Liver (tissue), 9 donors: ENCODE data around the gene PDE3B. TPM values are rescaled to one million over a fixed set of nuclear protein-coding genes. Genes with fewer than 3 reads are reported as not detected.
A peak's percentile ranks its signal among the peaks of the same experiment; 100 is the strongest.

Source experiments
- DNase-seq: peaks from one replicate; pipeline ENCODE4 v3.0.0-alpha.2; 2017; ENCODE audit warnings: low spot score
- H3K27ac ChIP-seq, 2 donors: one replicate each; pipeline ENCODE4 v1.7.0; 2013; ENCODE audit warnings: inconsistent platforms in 2 of 2, low read length in 2 of 2, control low read depth in 1 of 2, low read depth in 1 of 2, mild to moderate bottlenecking in 1 of 2
- H3K27me3 ChIP-seq, 4 donors: one replicate each; pipeline versions ENCODE4 v1.6.1 to v1.7.0; 2013; ENCODE audit warnings: low read length in 3 of 4, inconsistent platforms in 1 of 4, mild to moderate bottlenecking in 1 of 4, moderate library complexity in 1 of 4; ENCODE audit not compliant: control insufficient read depth in 4 of 4, insufficient read depth in 4 of 4
- H3K36me3 ChIP-seq, 4 donors: one replicate each; pipeline versions ENCODE4 v1.6.1 to v1.7.0; 2013; ENCODE audit warnings: low read length in 3 of 4, mild to moderate bottlenecking in 3 of 4, low read depth in 1 of 4, moderate library complexity in 1 of 4; ENCODE audit not compliant: control insufficient read depth in 4 of 4, insufficient read depth in 3 of 4
- H3K4me1 ChIP-seq, 4 donors: one replicate each; pipeline versions ENCODE4 v1.6.1 to v1.7.0; 2013; ENCODE audit warnings: low read length in 3 of 4, mild to moderate bottlenecking in 3 of 4, moderate library complexity in 1 of 4; ENCODE audit not compliant: control insufficient read depth in 4 of 4, insufficient read depth in 4 of 4
- H3K4me3 ChIP-seq, 3 donors: one replicate each; pipeline versions ENCODE4 v1.6.1 to v1.7.0; 2013; ENCODE audit warnings: low read length in 3 of 3, control low read depth in 1 of 3, low read depth in 1 of 3, mild to moderate bottlenecking in 1 of 3
- H3K9ac ChIP-seq, 2 donors: one replicate each; pipeline ENCODE4 v1.7.0; 2013; ENCODE audit warnings: low read length in 2 of 2, mild to moderate bottlenecking in 2 of 2, moderate library complexity in 2 of 2, control low read depth in 1 of 2, low read depth in 1 of 2
- H3K9me3 ChIP-seq, 4 donors: one replicate each; pipeline versions ENCODE4 v1.6.1 to v1.7.0; 2013; ENCODE audit warnings: low read length in 3 of 4; ENCODE audit not compliant: control insufficient read depth in 4 of 4
- EGR1 ChIP-seq, 2 donors: IDR thresholded peaks; 2 replicates each; pipeline ENCODE4 v1.6.1; 2016 to 2018; ENCODE audit warnings: antibody characterized with exemption in 2 of 2, low read depth in 2 of 2
- FOXA1 ChIP-seq: IDR thresholded peaks from 2 replicates; pipeline ENCODE4 v1.6.1; 2016; ENCODE audit warnings: antibody characterized with exemption
- GABPA ChIP-seq, 2 donors: IDR thresholded peaks in 1 of 2; conservative IDR thresholded peaks in 1 of 2; 2 replicates each; pipeline ENCODE4 v1.6.1; 2016; ENCODE audit warnings: antibody characterized with exemption in 2 of 2, mild to moderate bottlenecking in 1 of 2, moderate library complexity in 1 of 2
- HNF4A ChIP-seq, 2 donors: conservative IDR thresholded peaks; 2 replicates each; pipeline ENCODE4 v1.6.1; 2016; ENCODE audit warnings: antibody characterized with exemption in 2 of 2, mild to moderate bottlenecking in 2 of 2
- RAD21 ChIP-seq, 2 donors: IDR thresholded peaks; 2 replicates each; pipeline ENCODE4 v1.6.1; 2016; ENCODE audit warnings: antibody characterized with exemption in 2 of 2, mild to moderate bottlenecking in 2 of 2
- SP1 ChIP-seq: IDR thresholded peaks from 2 replicates; pipeline ENCODE4 v1.6.1; 2018; ENCODE audit warnings: antibody characterized with exemption, mild to moderate bottlenecking
- TAF1 ChIP-seq: conservative IDR thresholded peaks from 2 replicates; pipeline ENCODE4 v1.6.1; 2016; ENCODE audit warnings: antibody characterized with exemption, mild to moderate bottlenecking
- YY1 ChIP-seq: IDR thresholded peaks from 2 replicates; pipeline ENCODE4 v1.6.1; 2016; ENCODE audit warnings: antibody characterized with exemption, mild to moderate bottlenecking
- WGBS: extraction: QIAGEN DNeasy Blood & Tissue Kit; methylation state at CpG from one replicate; pipeline ENCODE4 v1.1.7; 2013; 5-methylcytosine and 5-hydroxymethylcytosine counted together
- polyA plus RNA-seq, 2 donors: library from polyadenylated mRNA; stranded (reverse) in 1 of 2; unstranded in 1 of 2; fragments of 200-250 nt in 1 of 2; fragments of >200 nt in 1 of 2; fragmentation: Nextera tagmentation in 1 of 2; extraction: Ambion mirVana in 1 of 2; gene quantifications; one replicate each; pipeline versions ENCODE4 v1.2.1 to v1.2.3, GENCODE V29; 2013 to 2015
- total RNA-seq, 2 donors: library from RNA; depleted of rRNA; stranded (reverse); fragments of >200 nt; gene quantifications; one replicate each; pipeline ENCODE4 v1.2.3, GENCODE V29; 2014
- TF ChIP-seq, protein P1 (sequence below): fragments of 150-350 bp; IDR thresholded peaks from 2 replicates; pipeline ENCODE4 v1.5.1; 2017; ENCODE audit warnings: improper control_type of control experiment, low read depth, low read length; ENCODE audit not compliant: missing input control
- TF ChIP-seq, protein P2 (sequence below): IDR thresholded peaks from 2 replicates; pipeline ENCODE4 v1.6.1; 2016; ENCODE audit warnings: antibody characterized with exemption
- TF ChIP-seq, protein P3 (sequence below): IDR thresholded peaks from 2 replicates; pipeline ENCODE4 v1.6.1; 2016; ENCODE audit warnings: antibody characterized with exemption, mild to moderate bottlenecking
- donor health status: healthy.
- donor health status: healthy.
- donor health status: healthy.
- donor health status: healthy.
- donor health status: healthy.

PDE3B gene
- total and polyA plus RNA-seq, 4 donors = 11.3 to 43.1 (median 21.7) TPM

DNA sequence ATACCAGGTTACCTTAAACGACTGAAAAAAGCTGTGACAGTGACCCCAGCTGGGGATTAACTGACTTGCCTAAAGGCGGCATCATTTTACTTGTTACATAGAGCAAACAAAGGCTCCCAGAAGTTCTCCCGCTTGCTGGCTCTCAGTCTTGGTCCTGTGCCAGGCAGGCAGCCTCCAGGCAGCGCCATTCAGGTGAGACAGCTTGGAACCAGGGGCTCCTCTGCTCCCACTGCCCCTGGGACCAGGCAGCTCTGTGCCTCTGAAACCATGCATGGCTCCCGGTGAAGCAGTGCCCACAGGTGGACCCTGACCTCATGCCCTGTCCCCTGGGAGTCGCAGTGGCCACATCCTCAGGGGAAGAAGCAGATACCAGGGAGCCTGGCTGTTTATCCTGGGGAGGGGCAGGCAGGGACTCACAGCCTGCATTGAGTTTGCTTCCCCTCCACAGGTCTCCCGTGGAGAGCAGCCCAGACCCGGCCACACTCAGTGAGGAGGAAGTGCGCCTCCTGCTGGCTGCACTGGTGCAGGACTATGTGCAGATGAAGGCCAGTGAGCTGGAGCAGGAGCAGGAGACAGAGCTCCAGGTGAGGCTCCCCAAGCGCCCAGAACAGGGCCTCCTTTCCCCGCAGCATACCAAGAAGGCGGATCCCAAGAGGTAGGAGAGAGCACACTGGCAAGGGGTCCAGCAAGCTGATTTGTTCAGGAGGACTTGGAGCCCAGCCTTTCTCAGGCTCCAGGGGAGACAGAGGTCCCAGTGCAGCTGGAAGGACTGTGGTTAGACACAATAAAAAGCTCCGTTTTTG is 264.0 kb downstream of the PDE3B start:
- DNase-seq = peak; percentile 86
- no peak overlapping the region for H3K27ac ChIP-seq
- 25% methylated on average over 13 of the region's 13 CpGs for WGBS
- no peak overlapping the region for H3K9ac ChIP-seq
- no peaks in the 10 kb centered on the region for H3K9me3 ChIP-seq
- no peaks in the 10 kb centered on the region for H3K36me3 ChIP-seq
- peak; percentile 27 to 35 for TF ChIP-seq HNF4A (conservative IDR thresholded peaks at IDR 0.05)
- TF ChIP-seq TAF1 = no peak
- TF ChIP-seq, protein P1, sequence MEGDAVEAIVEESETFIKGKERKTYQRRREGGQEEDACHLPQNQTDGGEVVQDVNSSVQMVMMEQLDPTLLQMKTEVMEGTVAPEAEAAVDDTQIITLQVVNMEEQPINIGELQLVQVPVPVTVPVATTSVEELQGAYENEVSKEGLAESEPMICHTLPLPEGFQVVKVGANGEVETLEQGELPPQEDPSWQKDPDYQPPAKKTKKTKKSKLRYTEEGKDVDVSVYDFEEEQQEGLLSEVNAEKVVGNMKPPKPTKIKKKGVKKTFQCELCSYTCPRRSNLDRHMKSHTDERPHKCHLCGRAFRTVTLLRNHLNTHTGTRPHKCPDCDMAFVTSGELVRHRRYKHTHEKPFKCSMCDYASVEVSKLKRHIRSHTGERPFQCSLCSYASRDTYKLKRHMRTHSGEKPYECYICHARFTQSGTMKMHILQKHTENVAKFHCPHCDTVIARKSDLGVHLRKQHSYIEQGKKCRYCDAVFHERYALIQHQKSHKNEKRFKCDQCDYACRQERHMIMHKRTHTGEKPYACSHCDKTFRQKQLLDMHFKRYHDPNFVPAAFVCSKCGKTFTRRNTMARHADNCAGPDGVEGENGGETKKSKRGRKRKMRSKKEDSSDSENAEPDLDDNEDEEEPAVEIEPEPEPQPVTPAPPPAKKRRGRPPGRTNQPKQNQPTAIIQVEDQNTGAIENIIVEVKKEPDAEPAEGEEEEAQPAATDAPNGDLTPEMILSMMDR = peak; percentile 66
- peak; percentile 65 to 80 for TF ChIP-seq RAD21 (IDR thresholded peaks at IDR 0.05)
- no peaks in the 10 kb centered on the region for H3K27me3 ChIP-seq
- no peak overlapping the region for H3K4me3 ChIP-seq
- peaks cover 2 to 29% (median 4%) of the 10 kb centered on the region in 4 donors for H3K4me1 ChIP-seq

DNA sequence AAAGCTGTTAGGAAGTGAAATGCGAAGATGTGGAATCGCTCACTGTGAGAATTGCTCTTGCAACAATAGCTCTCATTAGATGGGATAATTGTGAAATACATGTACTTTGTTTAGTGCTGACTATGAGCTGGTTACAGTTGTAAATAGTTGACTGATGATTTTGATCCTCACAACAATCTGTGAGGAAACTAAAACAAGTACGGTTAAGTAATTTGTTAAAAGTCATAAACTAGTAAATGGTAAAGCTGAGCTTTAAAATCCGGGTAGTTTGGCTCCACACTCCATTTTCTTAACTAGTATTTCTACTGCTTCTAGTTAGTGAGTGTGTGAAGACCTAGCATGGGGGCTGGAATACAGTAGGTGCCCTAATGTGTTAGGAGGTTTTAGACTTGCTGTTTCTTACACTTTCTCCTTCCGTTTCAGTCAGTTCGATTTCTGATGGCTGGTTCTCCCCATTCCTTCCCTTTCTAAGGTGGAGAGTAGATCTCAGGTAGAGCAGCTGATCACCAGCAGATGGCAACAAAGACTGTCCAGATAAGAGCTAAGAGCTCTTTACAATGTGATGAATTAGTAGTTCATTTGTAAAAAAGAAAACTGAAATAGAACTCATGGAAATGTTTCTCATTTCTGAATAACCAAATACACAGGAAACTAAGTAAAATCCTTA is 264.7 kb downstream of the PDE3B start:
- Histone ChIP-seq H3K4me1 (peaks cover 2 to 29% (median 4%) of the 10 kb centered on the region in 4 donors), H3K9me3 (no peaks in the 10 kb centered on the region), H3K27me3 (no peaks in the 10 kb centered on the region), H3K4me3 (no peak overlapping the region), H3K9ac (no peak overlapping the region), H3K36me3 (no peaks in the 10 kb centered on the region), H3K27ac (no peak overlapping the region)
- no peak for DNase-seq
- TF ChIP-seq HNF4A (conservative IDR thresholded peaks at IDR 0.05) (no peak), YY1 (no peak), RAD21 (IDR thresholded peaks at IDR 0.05) (peak; percentile 85 to 91)
- TF ChIP-seq, protein P1 = peak; percentile 65
- TF ChIP-seq, protein P2, sequence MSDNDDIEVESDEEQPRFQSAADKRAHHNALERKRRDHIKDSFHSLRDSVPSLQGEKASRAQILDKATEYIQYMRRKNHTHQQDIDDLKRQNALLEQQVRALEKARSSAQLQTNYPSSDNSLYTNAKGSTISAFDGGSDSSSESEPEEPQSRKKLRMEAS = no peak
- WGBS = 31% methylated on average over 6 of the region's 6 CpGs

DNA sequence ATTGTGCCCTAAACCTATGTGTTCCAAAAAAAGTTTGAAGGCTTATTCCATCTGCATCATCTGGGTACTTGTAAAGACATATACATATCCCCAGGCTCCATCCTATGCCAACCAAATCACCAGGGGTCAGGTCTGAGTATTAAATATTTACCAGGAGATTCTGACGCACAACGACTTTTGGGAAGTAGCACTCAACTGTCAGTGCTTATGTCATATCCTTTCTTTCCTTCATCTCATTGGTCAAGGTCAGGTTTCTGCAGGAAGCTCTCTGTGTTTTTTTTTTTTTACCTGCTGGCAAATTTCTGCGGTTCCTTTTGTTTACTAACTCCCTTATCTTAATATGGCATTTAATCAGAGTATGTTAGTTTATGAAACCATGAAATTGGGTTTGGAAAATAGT is 270.9 kb downstream of the PDE3B start:
- no peak overlapping the region for H3K27ac ChIP-seq
- DNase-seq = no peak
- 74% methylated on average over 3 of the region's 3 CpGs for WGBS
- no peaks in the 10 kb centered on the region for H3K9me3 ChIP-seq
- H3K4me3 ChIP-seq = no peak overlapping the region
- no peaks in the 10 kb centered on the region for H3K36me3 ChIP-seq
- H3K9ac ChIP-seq = no peak overlapping the region
- no peaks in the 10 kb centered on the region for H3K27me3 ChIP-seq
- no peaks in the 10 kb centered on the region for H3K4me1 ChIP-seq
- TF ChIP-seq EGR1 (IDR thresholded peaks at IDR 0.05; ENCODE audit: low read depth in 2 of 2) (no peak), FOXA1 (no peak), RAD21 (IDR thresholded peaks at IDR 0.05) (no peak), TAF1 (no peak), HNF4A (conservative IDR thresholded peaks at IDR 0.05) (no peak), SP1 (no peak), GABPA (IDR thresholded peaks at IDR 0.05 in 1 of 2, conservative IDR thresholded peaks at IDR 0.05 in 1 of 2) (no peak)
- TF ChIP-seq, protein P3, sequence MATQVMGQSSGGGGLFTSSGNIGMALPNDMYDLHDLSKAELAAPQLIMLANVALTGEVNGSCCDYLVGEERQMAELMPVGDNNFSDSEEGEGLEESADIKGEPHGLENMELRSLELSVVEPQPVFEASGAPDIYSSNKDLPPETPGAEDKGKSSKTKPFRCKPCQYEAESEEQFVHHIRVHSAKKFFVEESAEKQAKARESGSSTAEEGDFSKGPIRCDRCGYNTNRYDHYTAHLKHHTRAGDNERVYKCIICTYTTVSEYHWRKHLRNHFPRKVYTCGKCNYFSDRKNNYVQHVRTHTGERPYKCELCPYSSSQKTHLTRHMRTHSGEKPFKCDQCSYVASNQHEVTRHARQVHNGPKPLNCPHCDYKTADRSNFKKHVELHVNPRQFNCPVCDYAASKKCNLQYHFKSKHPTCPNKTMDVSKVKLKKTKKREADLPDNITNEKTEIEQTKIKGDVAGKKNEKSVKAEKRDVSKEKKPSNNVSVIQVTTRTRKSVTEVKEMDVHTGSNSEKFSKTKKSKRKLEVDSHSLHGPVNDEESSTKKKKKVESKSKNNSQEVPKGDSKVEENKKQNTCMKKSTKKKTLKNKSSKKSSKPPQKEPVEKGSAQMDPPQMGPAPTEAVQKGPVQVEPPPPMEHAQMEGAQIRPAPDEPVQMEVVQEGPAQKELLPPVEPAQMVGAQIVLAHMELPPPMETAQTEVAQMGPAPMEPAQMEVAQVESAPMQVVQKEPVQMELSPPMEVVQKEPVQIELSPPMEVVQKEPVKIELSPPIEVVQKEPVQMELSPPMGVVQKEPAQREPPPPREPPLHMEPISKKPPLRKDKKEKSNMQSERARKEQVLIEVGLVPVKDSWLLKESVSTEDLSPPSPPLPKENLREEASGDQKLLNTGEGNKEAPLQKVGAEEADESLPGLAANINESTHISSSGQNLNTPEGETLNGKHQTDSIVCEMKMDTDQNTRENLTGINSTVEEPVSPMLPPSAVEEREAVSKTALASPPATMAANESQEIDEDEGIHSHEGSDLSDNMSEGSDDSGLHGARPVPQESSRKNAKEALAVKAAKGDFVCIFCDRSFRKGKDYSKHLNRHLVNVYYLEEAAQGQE = no peak
- TF ChIP-seq, protein P2 = no peak
